Measurements from ENCODE around the gene PRCC.

PRCC gene

GRCh38 chr1:156840186-156840897 lies 73.0 kb downstream of the PRCC start:
- peaks cover 71% of the 10 kb centered on the region for H3K27me3 Mint-ChIP-seq
- DNase-seq, result no peak
- H3K4me3 Mint-ChIP-seq, result no peak overlapping the region
- H3K4me1 Mint-ChIP-seq (ENCODE audit: low read depth), result peaks cover 38% of the 10 kb centered on the region
- H3K27ac Mint-ChIP-seq, result no peak overlapping the region
- H3K9me3 Mint-ChIP-seq, result no peaks in the 10 kb centered on the region
- no peaks in the 10 kb centered on the region for H3K36me3 Mint-ChIP-seq (ENCODE audit: low read depth)

GRCh38 chr1:156840898-156841279 lies 73.6 kb downstream of the PRCC start:
- DNase-seq, result no peak
- no peaks in the 10 kb centered on the region for H3K9me3 Mint-ChIP-seq
- H3K36me3 Mint-ChIP-seq (ENCODE audit: low read depth), result no peaks in the 10 kb centered on the region
- H3K4me3 Mint-ChIP-seq, result no peak overlapping the region
- H3K27ac Mint-ChIP-seq, result no peak overlapping the region
- peaks cover 76% of the 10 kb centered on the region for H3K27me3 Mint-ChIP-seq
- H3K4me1 Mint-ChIP-seq (ENCODE audit: low read depth), result peaks cover 35% of the 10 kb centered on the region

GRCh38 chr1:156841295-156841855 lies 74.0 kb downstream of the PRCC start:
- peaks cover 81% of the 10 kb centered on the region for H3K27me3 Mint-ChIP-seq

GRCh38 chr1:156842618-156843300 lies 75.4 kb downstream of the PRCC start:
- Mint-ChIP-seq H3K27ac (no peak overlapping the region), H3K9me3 (no peaks in the 10 kb centered on the region), H3K4me1 (ENCODE audit: low read depth) (peaks cover 22% of the 10 kb centered on the region), H3K36me3 (ENCODE audit: low read depth) (no peaks in the 10 kb centered on the region), H3K27me3 (peaks cover 89% of the 10 kb centered on the region), H3K4me3 (no peak overlapping the region)
- DNase-seq, result no peak

More at GRCh38 chr1:156841295-156841855, 74.0 kb downstream of the PRCC start:
- DNase-seq, result no peak
- Mint-ChIP-seq H3K9me3 (no peaks in the 10 kb centered on the region), H3K4me3 (no peak overlapping the region), H3K36me3 (ENCODE audit: low read depth) (no peaks in the 10 kb centered on the region), H3K27ac (no peak overlapping the region), H3K4me1 (ENCODE audit: low read depth) (peaks cover 30% of the 10 kb centered on the region)

- H3K27me3 Mint-ChIP-seq, result peaks cover 91% of the 10 kb centered on the region
- peaks cover 29% of the 10 kb centered on the region for H3K4me1 Mint-ChIP-seq (ENCODE audit: low read depth)
- H3K27ac Mint-ChIP-seq, result no peak overlapping the region
- no peaks in the 10 kb centered on the region for H3K36me3 Mint-ChIP-seq (ENCODE audit: low read depth)
- H3K9me3 Mint-ChIP-seq, result no peaks in the 10 kb centered on the region
- no peak for DNase-seq
- H3K4me3 Mint-ChIP-seq, result no peak overlapping the region
Measured at GRCh38 chr1:156844102-156844501, 76.8 kb downstream of the PRCC start.

- H3K36me3 Mint-ChIP-seq (ENCODE audit: low read depth), result no peaks in the 10 kb centered on the region
- H3K27me3 Mint-ChIP-seq, result peaks cover 89% of the 10 kb centered on the region
Measured at GRCh38 chr1:156844638-156845037, 77.3 kb downstream of the PRCC start.

GRCh38 chr1:156845055-156845952 lies 78.0 kb downstream of the PRCC start:
- Mint-ChIP-seq H3K4me3 (peak overlapping the region; percentile 46), H3K36me3 (ENCODE audit: low read depth) (no peaks in the 10 kb centered on the region), H3K4me1 (ENCODE audit: low read depth) (peaks cover 30% of the 10 kb centered on the region), H3K9me3 (no peaks in the 10 kb centered on the region), H3K27ac (no peak overlapping the region), H3K27me3 (peaks cover 86% of the 10 kb centered on the region)
- DNase-seq, result peak; percentile 66

More at GRCh38 chr1:156844638-156845037, 77.3 kb downstream of the PRCC start:
- Mint-ChIP-seq H3K4me3 (peak overlapping the region; percentile 46), H3K9me3 (no peaks in the 10 kb centered on the region), H3K4me1 (ENCODE audit: low read depth) (peaks cover 30% of the 10 kb centered on the region), H3K27ac (no peak overlapping the region)
- DNase-seq, result no peak

- peaks cover 30% of the 10 kb centered on the region for H3K4me1 Mint-ChIP-seq (ENCODE audit: low read depth)
- no peaks in the 10 kb centered on the region for H3K36me3 Mint-ChIP-seq (ENCODE audit: low read depth)
- H3K9me3 Mint-ChIP-seq, result no peaks in the 10 kb centered on the region
- H3K4me3 Mint-ChIP-seq, result no peak overlapping the region
- peaks cover 78% of the 10 kb centered on the region for H3K27me3 Mint-ChIP-seq
- no peak overlapping the region for H3K27ac Mint-ChIP-seq
- DNase-seq, result no peak
Measured at GRCh38 chr1:156845953-156846545, 78.7 kb downstream of the PRCC start.

- no peak for DNase-seq
- Mint-ChIP-seq H3K4me1 (ENCODE audit: low read depth) (peaks cover 30% of the 10 kb centered on the region), H3K36me3 (ENCODE audit: low read depth) (no peaks in the 10 kb centered on the region), H3K27ac (no peak overlapping the region), H3K27me3 (peaks cover 72% of the 10 kb centered on the region), H3K9me3 (no peaks in the 10 kb centered on the region), H3K4me3 (no peak overlapping the region)
Measured at GRCh38 chr1:156846643-156847042, 79.3 kb downstream of the PRCC start.

- H3K4me3 Mint-ChIP-seq, result no peak overlapping the region
- peaks cover 60% of the 10 kb centered on the region for H3K27me3 Mint-ChIP-seq
- DNase-seq, result no peak
- no peak overlapping the region for H3K27ac Mint-ChIP-seq
- H3K4me1 Mint-ChIP-seq (ENCODE audit: low read depth), result peaks cover 30% of the 10 kb centered on the region
- no peaks in the 10 kb centered on the region for H3K9me3 Mint-ChIP-seq
- H3K36me3 Mint-ChIP-seq (ENCODE audit: low read depth), result no peaks in the 10 kb centered on the region
Measured at GRCh38 chr1:156847591-156848460, 80.5 kb downstream of the PRCC start.

- Mint-ChIP-seq H3K9me3 (no peaks in the 10 kb centered on the region), H3K4me3 (no peak overlapping the region), H3K27ac (no peak overlapping the region), H3K36me3 (ENCODE audit: low read depth) (no peaks in the 10 kb centered on the region), H3K4me1 (ENCODE audit: low read depth) (peaks cover 30% of the 10 kb centered on the region), H3K27me3 (peaks cover 53% of the 10 kb centered on the region)
- DNase-seq, result peak; percentile 72
Measured at GRCh38 chr1:156848461-156849150, 81.3 kb downstream of the PRCC start.

GRCh38 chr1:156849151-156849496 lies 81.8 kb downstream of the PRCC start:
- peaks cover 27% of the 10 kb centered on the region for H3K4me1 Mint-ChIP-seq (ENCODE audit: low read depth)
- H3K27me3 Mint-ChIP-seq, result peaks cover 47% of the 10 kb centered on the region
- H3K9me3 Mint-ChIP-seq, result no peaks in the 10 kb centered on the region
- H3K27ac Mint-ChIP-seq, result no peak overlapping the region
- no peak for DNase-seq
- H3K36me3 Mint-ChIP-seq (ENCODE audit: low read depth), result no peaks in the 10 kb centered on the region
- no peak overlapping the region for H3K4me3 Mint-ChIP-seq
